ENCODE data around the gene EPB41L5. TPM values are rescaled to one million over a fixed set of nuclear protein-coding genes. Genes with fewer than 3 reads are reported as not detected.

Gene EPB41L5
- total and polyA plus RNA-seq, 10 of the 15 experiments (the other 5 are each of a cell fraction or from before 2014, with no cell fraction given) = 2.1 to 20.4 (median 8.2) TPM

DNA sequence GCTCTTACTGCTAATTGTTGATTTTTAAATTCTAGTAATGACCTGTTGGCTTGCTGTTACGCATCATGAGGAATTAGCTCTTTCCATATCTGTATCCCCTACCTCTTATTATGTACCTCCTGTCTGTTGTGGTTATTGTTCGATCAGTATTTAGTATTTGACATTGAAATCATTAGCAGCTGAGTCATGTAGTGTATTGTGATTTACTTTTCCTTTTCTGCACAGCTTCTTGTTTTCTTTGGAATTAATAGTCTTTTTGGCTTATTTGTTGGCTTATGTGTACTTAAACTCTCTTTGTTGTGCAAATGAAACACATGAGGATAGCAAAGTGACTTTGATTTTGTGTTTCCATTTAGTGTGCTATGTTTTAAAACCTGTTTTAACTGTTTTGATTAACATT, 4.3 kb downstream of the EPB41L5 start (continued):
- no peak for TF ChIP-seq ZNF24 (IDR thresholded peaks at IDR 0.05)
- no peak for TF ChIP-seq RB1 (IDR thresholded peaks at IDR 0.05; ENCODE audit: borderline replicate concordance)
- TF ChIP-seq, protein P1, sequence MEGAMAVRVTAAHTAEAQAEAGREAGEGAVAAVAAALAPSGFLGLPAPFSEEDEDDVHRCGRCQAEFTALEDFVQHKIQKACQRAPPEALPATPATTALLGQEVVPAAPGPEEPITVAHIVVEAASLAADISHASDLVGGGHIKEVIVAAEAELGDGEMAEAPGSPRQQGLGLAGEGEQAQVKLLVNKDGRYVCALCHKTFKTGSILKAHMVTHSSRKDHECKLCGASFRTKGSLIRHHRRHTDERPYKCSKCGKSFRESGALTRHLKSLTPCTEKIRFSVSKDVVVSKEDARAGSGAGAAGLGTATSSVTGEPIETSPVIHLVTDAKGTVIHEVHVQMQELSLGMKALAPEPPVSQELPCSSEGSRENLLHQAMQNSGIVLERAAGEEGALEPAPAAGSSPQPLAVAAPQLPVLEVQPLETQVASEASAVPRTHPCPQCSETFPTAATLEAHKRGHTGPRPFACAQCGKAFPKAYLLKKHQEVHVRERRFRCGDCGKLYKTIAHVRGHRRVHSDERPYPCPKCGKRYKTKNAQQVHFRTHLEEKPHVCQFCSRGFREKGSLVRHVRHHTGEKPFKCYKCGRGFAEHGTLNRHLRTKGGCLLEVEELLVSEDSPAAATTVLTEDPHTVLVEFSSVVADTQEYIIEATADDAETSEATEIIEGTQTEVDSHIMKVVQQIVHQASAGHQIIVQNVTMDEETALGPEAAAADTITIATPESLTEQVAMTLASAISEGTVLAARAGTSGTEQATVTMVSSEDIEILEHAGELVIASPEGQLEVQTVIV (IDR thresholded peaks at IDR 0.05; ENCODE audit: borderline replicate concordance, partially characterized antibody) = no peak
- no peak for TF ChIP-seq PAX8 (IDR thresholded peaks at IDR 0.05)
- TF ChIP-seq ASH2L (IDR thresholded peaks at IDR 0.05; ENCODE audit: borderline replicate concordance, low read depth) = no peak
- TF ChIP-seq BCL11A (IDR thresholded peaks at IDR 0.05; ENCODE audit: low read depth, low read length) = no peak
- TF ChIP-seq NFYB (IDR thresholded peaks at IDR 0.05; ENCODE audit: insufficient read depth, low read depth, low read length) = no peak
- TF ChIP-seq IKZF1 (conservative IDR thresholded peaks at IDR 0.05) = no peak
- no peak for TF ChIP-seq CHD1 (IDR thresholded peaks at IDR 0.05; ENCODE audit: low read depth, low read length)
- no peak for TF ChIP-seq STAT3 (IDR thresholded peaks at IDR 0.05; ENCODE audit: low read depth, low read length)
- TF ChIP-seq, protein P2, sequence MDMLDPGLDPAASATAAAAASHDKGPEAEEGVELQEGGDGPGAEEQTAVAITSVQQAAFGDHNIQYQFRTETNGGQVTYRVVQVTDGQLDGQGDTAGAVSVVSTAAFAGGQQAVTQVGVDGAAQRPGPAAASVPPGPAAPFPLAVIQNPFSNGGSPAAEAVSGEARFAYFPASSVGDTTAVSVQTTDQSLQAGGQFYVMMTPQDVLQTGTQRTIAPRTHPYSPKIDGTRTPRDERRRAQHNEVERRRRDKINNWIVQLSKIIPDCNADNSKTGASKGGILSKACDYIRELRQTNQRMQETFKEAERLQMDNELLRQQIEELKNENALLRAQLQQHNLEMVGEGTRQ (IDR thresholded peaks at IDR 0.05; ENCODE audit: borderline replicate concordance, low read depth, low read length) = no peak
- TF ChIP-seq, protein P3, sequence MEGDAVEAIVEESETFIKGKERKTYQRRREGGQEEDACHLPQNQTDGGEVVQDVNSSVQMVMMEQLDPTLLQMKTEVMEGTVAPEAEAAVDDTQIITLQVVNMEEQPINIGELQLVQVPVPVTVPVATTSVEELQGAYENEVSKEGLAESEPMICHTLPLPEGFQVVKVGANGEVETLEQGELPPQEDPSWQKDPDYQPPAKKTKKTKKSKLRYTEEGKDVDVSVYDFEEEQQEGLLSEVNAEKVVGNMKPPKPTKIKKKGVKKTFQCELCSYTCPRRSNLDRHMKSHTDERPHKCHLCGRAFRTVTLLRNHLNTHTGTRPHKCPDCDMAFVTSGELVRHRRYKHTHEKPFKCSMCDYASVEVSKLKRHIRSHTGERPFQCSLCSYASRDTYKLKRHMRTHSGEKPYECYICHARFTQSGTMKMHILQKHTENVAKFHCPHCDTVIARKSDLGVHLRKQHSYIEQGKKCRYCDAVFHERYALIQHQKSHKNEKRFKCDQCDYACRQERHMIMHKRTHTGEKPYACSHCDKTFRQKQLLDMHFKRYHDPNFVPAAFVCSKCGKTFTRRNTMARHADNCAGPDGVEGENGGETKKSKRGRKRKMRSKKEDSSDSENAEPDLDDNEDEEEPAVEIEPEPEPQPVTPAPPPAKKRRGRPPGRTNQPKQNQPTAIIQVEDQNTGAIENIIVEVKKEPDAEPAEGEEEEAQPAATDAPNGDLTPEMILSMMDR (IDR thresholded peaks at IDR 0.05 in 2 of 3, conservative IDR thresholded peaks at IDR 0.05 in 1 of 3; ENCODE audit: control insufficient read depth in 2 of 3, extremely low read depth in 1 of 3, insufficient read depth in 1 of 3, low read depth in 3 of 3, low read length in 3 of 3) = no peak
- TF ChIP-seq ZNF217 (IDR thresholded peaks at IDR 0.05) = no peak

Measured in GM12878 (cell line).